Nephron (organoid): ENCODE results near the gene TTLL7.
"Not testable (repeated sequence)": the region's sequence is repeated elsewhere in the genome, so short reads cannot be mapped to it uniquely, and the experiment has no call there.

Experiments
- H3K27ac Mint-ChIP-seq, 3 experiments: 2 replicates each; pipeline ENCODE4 v1.8.0; 2020; ENCODE audit warnings: mixed read lengths in 3 of 3, mild to moderate bottlenecking in 2 of 3, moderate library complexity in 1 of 3
- H3K27me3 Mint-ChIP-seq: 2 replicates; pipeline ENCODE4 v1.8.0; 2021; ENCODE audit warnings: low read depth, mild to moderate bottlenecking, moderate library complexity, mixed read lengths
- H3K36me3 Mint-ChIP-seq: 2 replicates; pipeline ENCODE4 v1.8.0; 2020; ENCODE audit warnings: low read depth, mixed read lengths
- H3K4me1 Mint-ChIP-seq: 2 replicates; pipeline ENCODE4 v1.8.0; 2020; ENCODE audit warnings: mixed read lengths
- H3K4me3 Mint-ChIP-seq, 3 experiments: 2 replicates each; pipeline ENCODE4 v1.8.0; 2020; ENCODE audit warnings: mild to moderate bottlenecking in 3 of 3, mixed read lengths in 3 of 3, moderate library complexity in 2 of 3
- H3K9me3 Mint-ChIP-seq: 2 replicates; pipeline ENCODE4 v1.8.0; 2020; ENCODE audit warnings: mixed read lengths
- TF ChIP-seq, protein P1 (sequence below), 3 experiments: fragments of 200-600 bp; sonication (generic); IDR thresholded peaks; one replicate each; pipeline ENCODE4 v1.5.0; 2021; ENCODE audit warnings: antibody characterized with exemption in 3 of 3; ENCODE audit not compliant: unreplicated experiment in 3 of 3

The TTLL7 gene

DNA sequence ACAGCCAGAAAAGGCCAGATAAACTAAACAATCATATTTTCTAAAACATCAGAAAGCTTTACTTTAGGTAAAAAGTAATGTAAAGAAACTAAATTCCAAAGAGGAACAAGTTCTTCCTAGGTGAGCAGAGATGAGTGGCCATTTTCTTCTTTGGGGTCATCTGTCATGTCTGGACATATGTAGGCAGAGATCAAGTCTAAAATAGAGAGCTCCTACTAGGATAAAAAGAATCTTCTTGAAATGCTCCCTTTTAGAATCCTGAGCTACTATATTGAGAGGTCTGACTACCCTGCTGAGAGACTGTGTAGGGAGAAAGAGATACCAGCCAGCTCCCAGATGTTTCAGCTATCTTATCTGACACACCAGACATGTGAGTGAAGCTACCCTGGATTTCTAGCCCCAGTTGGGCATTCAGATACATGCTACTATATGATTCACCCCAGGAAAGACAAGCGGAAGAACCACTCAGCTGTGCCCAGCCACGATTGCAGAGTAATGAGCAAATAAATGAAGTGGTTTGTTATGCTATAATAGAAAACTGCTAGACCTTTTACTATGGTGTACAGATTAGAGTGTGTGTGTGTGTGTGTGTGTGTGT, 80.1 kb downstream of the TTLL7 start:
- Mint-ChIP-seq H3K36me3 (peaks cover 19% of the 10 kb centered on the region), H3K27ac (no peak overlapping the region), H3K27me3 (no peaks in the 10 kb centered on the region), H3K4me1 (no peaks in the 10 kb centered on the region), H3K4me3 (no peak overlapping the region), H3K9me3 (peaks cover 6% of the 10 kb centered on the region)
- TF ChIP-seq, protein P1, sequence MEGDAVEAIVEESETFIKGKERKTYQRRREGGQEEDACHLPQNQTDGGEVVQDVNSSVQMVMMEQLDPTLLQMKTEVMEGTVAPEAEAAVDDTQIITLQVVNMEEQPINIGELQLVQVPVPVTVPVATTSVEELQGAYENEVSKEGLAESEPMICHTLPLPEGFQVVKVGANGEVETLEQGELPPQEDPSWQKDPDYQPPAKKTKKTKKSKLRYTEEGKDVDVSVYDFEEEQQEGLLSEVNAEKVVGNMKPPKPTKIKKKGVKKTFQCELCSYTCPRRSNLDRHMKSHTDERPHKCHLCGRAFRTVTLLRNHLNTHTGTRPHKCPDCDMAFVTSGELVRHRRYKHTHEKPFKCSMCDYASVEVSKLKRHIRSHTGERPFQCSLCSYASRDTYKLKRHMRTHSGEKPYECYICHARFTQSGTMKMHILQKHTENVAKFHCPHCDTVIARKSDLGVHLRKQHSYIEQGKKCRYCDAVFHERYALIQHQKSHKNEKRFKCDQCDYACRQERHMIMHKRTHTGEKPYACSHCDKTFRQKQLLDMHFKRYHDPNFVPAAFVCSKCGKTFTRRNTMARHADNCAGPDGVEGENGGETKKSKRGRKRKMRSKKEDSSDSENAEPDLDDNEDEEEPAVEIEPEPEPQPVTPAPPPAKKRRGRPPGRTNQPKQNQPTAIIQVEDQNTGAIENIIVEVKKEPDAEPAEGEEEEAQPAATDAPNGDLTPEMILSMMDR (IDR thresholded peaks at IDR 0.05; ENCODE audit: unreplicated experiment in 3 of 3) = no peak

DNA sequence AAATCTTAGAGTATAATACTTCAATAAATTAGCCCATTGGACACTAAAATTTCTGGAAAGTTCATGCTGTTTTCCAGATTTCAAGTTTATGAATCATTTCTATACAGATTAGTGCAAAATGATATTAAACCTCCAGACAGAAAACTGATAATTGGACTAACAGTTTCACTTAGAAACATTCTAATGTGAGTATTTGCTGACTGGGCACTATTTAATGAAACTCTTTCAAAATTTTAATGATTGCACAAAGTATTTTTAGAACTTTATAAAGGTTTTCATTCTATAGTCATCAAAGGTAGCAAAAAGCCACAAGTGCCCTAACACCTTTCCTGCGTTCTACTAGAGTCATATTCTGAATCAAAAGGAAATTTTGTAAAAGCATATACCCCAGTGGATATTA, 81.0 kb downstream of the TTLL7 start:
- Mint-ChIP-seq H3K36me3 (peaks cover 19% of the 10 kb centered on the region), H3K4me1 (no peaks in the 10 kb centered on the region), H3K4me3 (no peak overlapping the region), H3K27ac (no peak overlapping the region), H3K27me3 (no peaks in the 10 kb centered on the region), H3K9me3 (peaks cover 6% of the 10 kb centered on the region)
- TF ChIP-seq, protein P1 (IDR thresholded peaks at IDR 0.05; ENCODE audit: unreplicated experiment in 3 of 3) = no peak

DNA sequence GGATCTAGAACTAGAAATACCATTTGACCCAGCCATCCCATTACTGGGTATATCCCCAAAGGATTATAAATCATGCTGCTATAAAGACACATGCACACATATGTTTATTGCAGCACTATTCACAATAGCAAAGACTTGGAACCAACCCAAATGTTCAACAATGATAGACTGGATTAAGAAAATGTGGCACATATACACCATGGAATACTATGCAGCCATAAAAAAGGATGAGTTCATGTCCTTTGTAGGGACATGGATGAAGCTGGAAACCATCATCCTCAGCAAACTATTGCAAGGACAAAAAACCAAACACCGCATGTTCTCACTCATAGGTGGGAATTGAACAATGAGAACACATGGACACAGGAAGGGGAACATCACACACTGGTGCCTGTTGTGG, 82.8 kb downstream of the TTLL7 start:
- peaks cover 19% of the 10 kb centered on the region for H3K36me3 Mint-ChIP-seq
- H3K4me3 Mint-ChIP-seq = not testable (repeated sequence)

DNA sequence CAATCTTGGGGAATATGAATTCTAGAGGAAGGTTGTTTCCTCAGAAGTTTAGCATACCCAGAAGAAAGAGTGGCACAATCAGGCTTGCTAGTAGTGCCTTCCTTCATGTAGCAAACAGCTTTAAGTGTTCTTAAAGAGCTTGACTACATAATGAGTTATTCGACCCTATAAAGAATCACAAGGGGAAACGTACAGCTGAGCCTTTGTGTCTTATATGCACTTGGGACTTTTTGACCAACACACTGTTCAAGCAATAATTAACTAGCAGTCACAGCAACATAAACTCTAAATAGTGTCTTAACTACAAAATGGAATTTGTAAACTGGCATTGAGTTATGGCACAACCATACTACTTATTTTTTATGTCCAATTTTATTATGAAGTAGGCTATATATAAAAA, 86.1 kb downstream of the TTLL7 start:
- TF ChIP-seq, protein P1 (IDR thresholded peaks at IDR 0.05; ENCODE audit: unreplicated experiment in 3 of 3) = no peak
- H3K9me3 Mint-ChIP-seq = peaks cover 6% of the 10 kb centered on the region
- no peaks in the 10 kb centered on the region for H3K27me3 Mint-ChIP-seq
- peaks cover 13% of the 10 kb centered on the region for H3K36me3 Mint-ChIP-seq
- H3K4me1 Mint-ChIP-seq = no peaks in the 10 kb centered on the region
- no peak overlapping the region for H3K4me3 Mint-ChIP-seq
- H3K27ac Mint-ChIP-seq = no peak overlapping the region

More for the DNA sequence above, 82.8 kb downstream of the TTLL7 start:
- H3K4me1 Mint-ChIP-seq, H3K27me3 Mint-ChIP-seq, H3K9me3 Mint-ChIP-seq, H3K27ac Mint-ChIP-seq: not testable (repeated sequence)

DNA sequence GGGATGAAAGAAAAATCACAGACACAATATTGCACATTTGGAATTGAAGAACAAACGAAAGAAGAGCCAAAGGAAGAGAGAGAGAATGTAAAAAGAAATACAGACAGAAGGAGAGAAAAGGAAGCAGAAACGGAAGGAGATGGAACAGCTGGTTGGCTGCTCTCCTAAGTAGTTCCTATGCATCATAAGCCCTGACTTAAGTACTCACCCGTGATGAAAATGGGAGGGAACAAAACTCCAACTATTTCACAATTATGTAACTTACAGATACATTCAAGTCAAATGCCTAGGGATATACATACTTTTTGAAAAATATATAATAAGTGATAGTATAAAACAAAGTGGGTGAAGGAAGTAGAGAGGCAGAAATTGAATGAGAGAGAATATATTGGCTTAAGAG, 88.5 kb downstream of the TTLL7 start:
- Mint-ChIP-seq H3K36me3 (peaks cover 7% of the 10 kb centered on the region), H3K27me3 (no peaks in the 10 kb centered on the region), H3K9me3 (peaks cover 6% of the 10 kb centered on the region), H3K27ac (no peak overlapping the region), H3K4me1 (no peaks in the 10 kb centered on the region), H3K4me3 (no peak overlapping the region)
- TF ChIP-seq, protein P1 (IDR thresholded peaks at IDR 0.05; ENCODE audit: unreplicated experiment in 3 of 3) = no peak

DNA sequence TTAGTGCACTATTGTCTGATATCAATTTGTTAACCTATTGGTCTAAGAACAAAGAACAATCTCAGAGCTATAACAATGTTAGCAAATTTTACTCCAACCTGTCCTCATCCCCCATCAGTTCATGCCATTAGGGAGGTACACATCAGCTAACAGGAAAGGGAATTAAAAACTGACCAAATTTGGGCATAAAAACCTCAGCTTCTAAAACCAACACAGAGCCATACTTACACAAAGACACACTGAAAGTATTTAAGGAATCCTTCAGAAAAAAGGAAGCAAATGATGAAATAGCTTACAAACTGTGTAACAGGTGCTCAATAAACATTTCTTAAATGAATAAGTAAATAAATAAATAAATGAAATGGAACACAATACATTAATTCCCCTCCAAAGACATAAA, 89.2 kb downstream of the TTLL7 start:
- TF ChIP-seq, protein P1 (IDR thresholded peaks at IDR 0.05; ENCODE audit: unreplicated experiment in 3 of 3) = no peak
- no peaks in the 10 kb centered on the region for H3K4me1 Mint-ChIP-seq
- peaks cover 2% of the 10 kb centered on the region for H3K9me3 Mint-ChIP-seq
- no peak overlapping the region for H3K4me3 Mint-ChIP-seq
- H3K27me3 Mint-ChIP-seq = no peaks in the 10 kb centered on the region
- peaks cover 2% of the 10 kb centered on the region for H3K36me3 Mint-ChIP-seq
- no peak overlapping the region for H3K27ac Mint-ChIP-seq
